Activated naive CD4-positive, alpha-beta T cell treated with anti-CD3 and anti-CD28 coated beads for 36 hours (primary cell): ENCODE data around the gene MTHFD1. TPM values are rescaled to one million over a fixed set of nuclear protein-coding genes. Genes with fewer than 3 reads are reported as not detected.
"Not testable (repeated sequence)": the region's sequence is repeated elsewhere in the genome, so short reads cannot be mapped to it uniquely, and the experiment has no call there.

Source experiments
- CTCF ChIA-PET: fragments of 350-600 bp; sonication (Branson Sonifier 250); formaldehyde crosslinking; loops from one replicate; lab custom pipeline; 2021; ENCODE audit warnings: antibody characterized with exemption; lab: Charles Lee
- DNase-seq: peaks from one replicate; pipeline ENCODE4 v3.0.0-alpha.2; 2020
- H3K27ac Mint-ChIP-seq: one replicate; pipeline ENCODE4 v1.8.0; 2021; ENCODE audit warnings: mild to moderate bottlenecking, mixed read lengths
- H3K27me3 Mint-ChIP-seq: one replicate; pipeline ENCODE4 v1.8.0; 2021; ENCODE audit warnings: low read depth, mixed read lengths
- H3K36me3 Mint-ChIP-seq: one replicate; pipeline ENCODE4 v1.8.0; 2021; ENCODE audit warnings: low read depth, mixed read lengths
- H3K4me1 Mint-ChIP-seq: one replicate; pipeline ENCODE4 v1.8.0; 2021; ENCODE audit warnings: low read depth, mixed read lengths
- H3K4me3 Mint-ChIP-seq: one replicate; pipeline ENCODE4 v1.8.0; 2021; ENCODE audit warnings: mild to moderate bottlenecking, moderate library complexity, mixed read lengths
- H3K9me3 Mint-ChIP-seq: one replicate; pipeline ENCODE4 v1.8.0; 2021; ENCODE audit warnings: mixed read lengths
- intact Hi-C: fragments of 100-400 bp; cut with micrococcal nuclease; formaldehyde crosslinking; loops from one replicate; pipeline ENCODE4 v1.15.1; 2023
- total RNA-seq, 2 experiments: library from RNA; stranded (reverse); gene quantifications; one replicate each; pipeline ENCODE4 v1.2.3, GENCODE V29; 2021

MTHFD1 gene
- total RNA-seq, 2 experiments from 2014 or later: 240 to 247 TPM

DNA sequence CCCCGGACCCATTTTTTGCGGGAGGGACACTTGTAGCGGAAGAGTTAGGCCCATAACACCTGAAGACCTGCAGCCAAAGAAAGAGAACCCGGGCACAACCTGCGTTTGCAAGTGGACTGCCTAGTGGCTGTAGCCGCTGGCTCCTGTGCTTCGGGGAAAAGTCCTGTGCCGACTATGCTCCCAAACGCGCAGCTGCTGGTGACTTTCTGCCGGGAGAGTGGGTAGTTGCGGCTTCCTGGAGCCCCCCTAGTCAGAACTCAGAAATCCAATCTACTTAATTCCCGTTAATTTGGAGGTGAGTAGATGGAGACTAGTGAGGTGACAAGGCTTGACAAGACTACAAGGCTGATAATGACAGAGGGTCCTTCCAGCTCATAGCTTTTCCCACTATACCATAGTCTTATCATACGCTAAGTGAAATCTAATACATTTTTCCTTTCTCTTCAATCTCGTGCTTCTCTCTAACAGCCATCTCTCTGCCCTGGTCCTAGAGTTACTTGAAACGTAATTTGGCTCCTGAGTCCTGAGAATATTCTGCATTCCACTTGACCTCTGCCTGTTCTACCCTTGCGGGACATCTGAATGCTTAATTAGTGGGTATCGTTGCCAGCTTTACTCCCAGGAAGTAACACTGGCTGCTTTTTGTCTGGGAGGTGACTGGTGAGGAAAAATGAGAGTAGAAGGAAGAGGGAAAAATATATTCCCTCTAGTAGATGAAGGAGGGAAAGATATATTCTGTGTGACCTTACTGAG is 556 bp downstream of the MTHFD1 start:
- CTCF ChIA-PET: interaction anchor here (0.5 to 1.5 kb wide), 5 partner anchors 10 to 122 kb away, joined by 3 to 4 read pairs (median 3); no protein-coding TSS in a partner anchor
- Mint-ChIP-seq H3K4me1 (peaks cover 30% of the 10 kb centered on the region), H3K4me3 (peak overlapping the region; percentile 92), H3K27me3 (no peaks in the 10 kb centered on the region), H3K9me3 (no peaks in the 10 kb centered on the region), H3K27ac (peak overlapping the region; percentile 94), H3K36me3 (peaks cover 45% of the 10 kb centered on the region)
- intact Hi-C loops: loop anchor here (1.0 to 5.0 kb wide), 6 partner anchors 50 to 747 kb away; partner anchors contain the start of genes AKAP5, HSPA2, SYNE2 and WDR89
- peak; percentile 31 for DNase-seq

DNA sequence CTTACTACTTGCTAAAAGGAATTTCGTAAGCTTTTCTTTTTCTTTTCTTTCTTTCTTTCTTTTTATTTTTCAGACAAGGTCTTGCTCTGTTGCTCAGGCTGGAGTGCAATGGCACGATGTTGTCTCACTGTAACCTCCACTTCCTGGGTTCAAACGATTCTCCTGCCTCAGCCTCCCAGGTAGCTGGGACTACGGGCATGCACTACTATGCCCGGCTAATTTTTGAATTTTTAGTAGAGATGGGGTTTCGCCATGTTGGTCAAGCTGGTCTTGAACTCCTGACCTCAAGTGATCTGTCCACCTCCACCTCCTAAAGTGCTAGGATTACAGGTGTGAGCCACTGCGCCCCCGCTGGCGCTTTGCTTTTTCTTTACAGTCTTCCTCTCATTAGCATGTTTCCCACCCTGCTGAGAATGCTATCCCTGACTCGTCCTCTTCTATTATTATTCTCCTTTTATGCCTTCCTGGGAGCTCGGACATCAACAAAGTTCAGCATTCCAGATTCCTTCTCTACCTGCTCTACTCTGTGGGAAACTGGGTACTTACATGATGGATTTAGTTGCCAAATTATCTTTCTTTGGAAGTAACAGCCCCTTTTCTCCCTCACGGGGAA is 3.1 kb downstream of the MTHFD1 start:
- H3K9me3 Mint-ChIP-seq: no peaks in the 10 kb centered on the region
- DNase-seq: no peak
- H3K27me3 Mint-ChIP-seq: no peaks in the 10 kb centered on the region
- H3K36me3 Mint-ChIP-seq: peaks cover 46% of the 10 kb centered on the region
- no peak overlapping the region for H3K27ac Mint-ChIP-seq
- intact Hi-C loops: no loop called here
- H3K4me1 Mint-ChIP-seq: peaks cover 34% of the 10 kb centered on the region
- no peak overlapping the region for H3K4me3 Mint-ChIP-seq
- CTCF ChIA-PET: interaction anchor here (1.1 kb wide), 1 partner anchor 39 kb away, joined by 5 read pairs; no protein-coding TSS in a partner anchor

DNA sequence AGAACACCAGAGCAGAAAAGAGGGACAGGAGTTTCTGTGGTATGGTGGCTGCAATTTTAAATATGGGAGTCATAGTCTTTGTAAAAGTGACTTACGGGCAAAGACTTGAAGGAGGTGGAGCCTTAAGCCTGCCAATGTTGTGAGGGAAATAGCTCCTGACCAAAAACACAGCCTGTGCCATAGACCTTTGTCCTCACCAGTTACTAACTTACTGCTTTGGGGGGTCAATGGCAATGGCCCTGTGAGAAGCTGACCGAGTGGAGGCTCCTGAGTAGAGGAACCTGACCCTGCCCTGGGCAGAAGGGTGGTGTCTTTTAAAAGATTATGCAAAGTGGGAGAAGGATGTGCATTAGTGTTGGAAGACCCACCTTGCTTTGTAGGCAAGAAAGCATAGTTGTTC is 3.8 kb downstream of the MTHFD1 start:
- Mint-ChIP-seq H3K4me3 (no peak overlapping the region), H3K4me1 (peaks cover 32% of the 10 kb centered on the region), H3K36me3 (peaks cover 46% of the 10 kb centered on the region), H3K9me3 (no peaks in the 10 kb centered on the region), H3K27ac (no peak overlapping the region), H3K27me3 (no peaks in the 10 kb centered on the region)
- DNase-seq: no peak
- CTCF ChIA-PET: interaction anchor here (1.0 to 1.1 kb wide), 2 partner anchors 38 to 93 kb away, joined by 3 to 5 read pairs; no protein-coding TSS in a partner anchor
- intact Hi-C loops: no loop called here

DNA sequence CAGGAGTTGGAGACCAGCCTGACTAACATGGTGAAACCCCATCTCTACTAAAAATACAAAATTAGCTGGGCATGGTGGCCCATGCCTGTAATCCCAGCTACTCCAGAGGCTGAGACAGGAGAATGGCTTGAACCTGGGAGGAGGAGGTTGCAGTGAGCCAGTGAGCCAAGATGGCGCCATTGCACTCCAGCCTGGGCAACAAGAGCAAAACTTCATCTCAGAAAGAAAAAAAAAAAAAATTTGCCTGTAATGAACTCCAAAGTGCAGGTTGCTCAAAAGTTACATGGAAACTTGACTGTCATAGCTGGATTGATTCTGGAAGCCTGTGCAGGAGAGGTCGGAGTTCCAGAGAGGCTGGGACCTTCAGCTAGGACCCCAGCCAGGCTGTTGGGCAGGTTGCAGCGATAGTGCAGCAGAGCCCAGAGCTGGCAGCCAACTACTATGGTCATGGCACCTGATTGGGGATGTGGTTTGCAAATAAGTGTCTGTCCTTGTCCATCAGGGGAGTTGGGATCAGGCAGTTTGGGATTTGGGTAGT is 5.1 kb downstream of the MTHFD1 start:
- Mint-ChIP-seq H3K4me1 (peaks cover 34% of the 10 kb centered on the region), H3K36me3 (peaks cover 48% of the 10 kb centered on the region)
- CTCF ChIA-PET: interaction anchor here (0.7 to 1.3 kb wide), 4 partner anchors 37 to 469 kb away, joined by 3 to 7 read pairs (median 4); no protein-coding TSS in a partner anchor
- H3K4me3 Mint-ChIP-seq, H3K9me3 Mint-ChIP-seq, DNase-seq, H3K27me3 Mint-ChIP-seq, H3K27ac Mint-ChIP-seq, intact Hi-C loops: not testable (repeated sequence)

- peaks cover 44% of the 10 kb centered on the region for H3K36me3 Mint-ChIP-seq
- H3K9me3 Mint-ChIP-seq: no peaks in the 10 kb centered on the region
- intact Hi-C loops: no loop called here
- H3K27ac Mint-ChIP-seq: no peak overlapping the region
- H3K27me3 Mint-ChIP-seq: no peaks in the 10 kb centered on the region
- no peak overlapping the region for H3K4me3 Mint-ChIP-seq
- no peak for DNase-seq
- CTCF ChIA-PET: interaction anchor here (1.1 kb wide), 1 partner anchor 36 kb away, joined by 7 read pairs; no protein-coding TSS in a partner anchor
- peaks cover 34% of the 10 kb centered on the region for H3K4me1 Mint-ChIP-seq
Observed at GRCh38 chr14:64394423-64394822, 6.3 kb downstream of the MTHFD1 start.

DNA sequence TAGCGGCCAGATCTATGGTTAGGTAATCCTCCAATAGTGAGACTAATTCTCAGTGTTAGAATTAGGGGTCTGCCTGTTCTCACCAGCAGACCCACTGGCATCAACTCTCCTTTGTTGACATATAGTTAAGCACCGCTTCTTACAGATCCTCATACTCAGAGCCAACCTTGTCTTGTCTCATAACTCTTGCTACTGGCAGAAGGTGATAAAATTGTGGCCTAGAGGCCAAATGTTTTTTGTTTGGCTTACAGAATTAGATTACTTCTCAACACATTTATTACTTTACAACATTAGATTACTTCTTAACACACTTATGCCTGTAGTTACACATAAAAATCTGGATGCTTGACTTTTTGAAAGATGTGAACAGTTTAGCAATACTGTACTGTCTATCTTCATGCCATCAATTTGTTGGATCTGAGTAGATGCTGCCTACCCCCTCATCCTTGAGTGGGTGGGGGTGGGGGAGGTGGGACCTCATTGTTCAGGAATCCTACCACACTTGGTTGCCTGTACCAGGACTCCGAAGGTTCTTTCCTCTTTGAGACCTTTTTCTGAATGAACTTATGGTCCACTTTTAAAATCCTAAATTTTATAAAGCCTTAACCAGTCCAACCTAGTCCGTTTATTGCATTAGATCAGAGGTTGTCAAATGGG is 7.0 kb downstream of the MTHFD1 start:
- Mint-ChIP-seq H3K4me3 (no peak overlapping the region), H3K4me1 (peaks cover 30% of the 10 kb centered on the region), H3K9me3 (no peaks in the 10 kb centered on the region), H3K27ac (no peak overlapping the region), H3K27me3 (no peaks in the 10 kb centered on the region), H3K36me3 (peaks cover 40% of the 10 kb centered on the region)
- no peak for DNase-seq
- intact Hi-C loops: no loop called here
- CTCF ChIA-PET: no interaction called here

GRCh38 chr14:64400829-64401459 is 12.8 kb downstream of the MTHFD1 start:
- no peak overlapping the region for H3K27ac Mint-ChIP-seq
- no peaks in the 10 kb centered on the region for H3K9me3 Mint-ChIP-seq
- no peak for DNase-seq
- intact Hi-C loops: no loop called here
- CTCF ChIA-PET: interaction anchor here (0.6 to 2.5 kb wide), 5 partner anchors 10 to 109 kb away, joined by 3 to 9 read pairs (median 3); no protein-coding TSS in a partner anchor
- peaks cover 41% of the 10 kb centered on the region for H3K36me3 Mint-ChIP-seq
- no peak overlapping the region for H3K4me3 Mint-ChIP-seq
- peaks cover 2% of the 10 kb centered on the region for H3K4me1 Mint-ChIP-seq
- H3K27me3 Mint-ChIP-seq: no peaks in the 10 kb centered on the region

DNA sequence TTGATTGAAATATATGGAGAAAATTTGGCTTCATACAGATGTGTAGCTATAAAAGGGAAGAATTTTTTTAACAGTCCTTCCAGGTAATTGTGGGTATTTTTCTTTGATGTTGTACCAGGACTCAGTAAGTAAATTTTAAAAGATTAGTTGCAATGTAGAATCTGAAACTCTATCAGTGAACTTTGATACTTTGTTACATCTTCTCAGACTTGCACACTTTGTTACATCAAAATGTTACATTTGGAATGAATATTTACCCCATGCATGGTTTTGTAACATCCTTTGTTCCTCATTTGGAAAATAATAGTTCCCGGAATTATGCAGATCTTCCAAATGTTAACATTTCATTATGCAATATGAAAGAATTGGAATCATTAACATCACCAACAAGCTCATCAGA is 13.8 kb downstream of the MTHFD1 start:
- no peak for DNase-seq
- Mint-ChIP-seq H3K4me3 (no peak overlapping the region), H3K9me3 (no peaks in the 10 kb centered on the region), H3K36me3 (peaks cover 45% of the 10 kb centered on the region), H3K27me3 (no peaks in the 10 kb centered on the region), H3K4me1 (peaks cover 2% of the 10 kb centered on the region), H3K27ac (no peak overlapping the region)
- CTCF ChIA-PET: interaction anchor here (0.7 to 2.5 kb wide), 6 partner anchors 27 to 341 kb away, joined by 3 to 9 read pairs (median 4); no protein-coding TSS in a partner anchor
- intact Hi-C loops: no loop called here

DNA sequence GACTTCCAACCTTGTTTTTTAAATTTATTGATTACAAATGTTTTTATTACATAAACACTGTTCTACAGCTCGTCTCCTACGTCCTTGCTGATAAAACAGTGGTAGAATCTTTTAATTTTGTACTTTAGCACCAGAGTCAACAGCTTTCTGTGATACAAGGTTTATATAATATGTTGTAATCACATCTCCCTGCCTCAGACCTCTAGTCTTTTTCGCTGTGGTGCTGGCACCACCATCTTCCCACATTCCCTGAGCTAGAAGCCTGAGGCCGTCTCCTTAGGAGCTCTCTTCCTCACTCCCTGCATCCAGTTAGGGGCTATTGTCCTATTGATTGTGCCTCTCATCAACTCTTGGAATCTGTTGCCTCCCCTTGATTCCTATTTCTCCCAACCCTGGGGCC is 17.1 kb downstream of the MTHFD1 start:
- Mint-ChIP-seq H3K27ac (no peak overlapping the region), H3K4me3 (no peak overlapping the region), H3K9me3 (no peaks in the 10 kb centered on the region), H3K27me3 (no peaks in the 10 kb centered on the region), H3K36me3 (peaks cover 44% of the 10 kb centered on the region), H3K4me1 (no peaks in the 10 kb centered on the region)
- intact Hi-C loops: no loop called here
- CTCF ChIA-PET: interaction anchor here (2.1 kb wide), 1 partner anchor 25 kb away, joined by 9 read pairs; no protein-coding TSS in a partner anchor
- no peak for DNase-seq

DNA sequence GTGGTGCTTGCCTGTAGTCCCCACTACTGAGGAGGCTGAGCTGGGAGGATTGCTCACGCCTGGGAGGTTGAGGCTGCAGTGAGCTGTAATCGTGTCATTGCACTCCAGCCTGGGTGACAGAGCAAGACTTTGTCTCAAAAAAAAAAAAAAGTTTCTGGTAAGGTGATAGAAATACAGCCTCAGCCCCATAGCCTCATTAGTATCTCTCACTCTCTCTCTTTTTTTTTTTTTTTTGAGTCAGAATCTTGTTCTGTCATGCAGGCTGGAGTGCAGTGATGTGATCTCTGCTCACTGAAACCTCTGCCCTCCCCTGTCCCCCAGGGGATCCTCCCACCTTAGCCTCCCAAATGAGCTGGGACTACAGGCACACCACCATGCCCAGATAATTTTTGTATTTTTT is 19.2 kb downstream of the MTHFD1 start:
- no peak overlapping the region for H3K4me3 Mint-ChIP-seq
- peaks cover 49% of the 10 kb centered on the region for H3K36me3 Mint-ChIP-seq
- no peak for DNase-seq
- H3K27ac Mint-ChIP-seq: no peak overlapping the region
- H3K4me1 Mint-ChIP-seq: no peaks in the 10 kb centered on the region
- no peaks in the 10 kb centered on the region for H3K9me3 Mint-ChIP-seq
- CTCF ChIA-PET: interaction anchor here (1.4 kb wide), 1 partner anchor 23 kb away, joined by 5 read pairs; no protein-coding TSS in a partner anchor
- intact Hi-C loops: no loop called here
- no peaks in the 10 kb centered on the region for H3K27me3 Mint-ChIP-seq

DNA sequence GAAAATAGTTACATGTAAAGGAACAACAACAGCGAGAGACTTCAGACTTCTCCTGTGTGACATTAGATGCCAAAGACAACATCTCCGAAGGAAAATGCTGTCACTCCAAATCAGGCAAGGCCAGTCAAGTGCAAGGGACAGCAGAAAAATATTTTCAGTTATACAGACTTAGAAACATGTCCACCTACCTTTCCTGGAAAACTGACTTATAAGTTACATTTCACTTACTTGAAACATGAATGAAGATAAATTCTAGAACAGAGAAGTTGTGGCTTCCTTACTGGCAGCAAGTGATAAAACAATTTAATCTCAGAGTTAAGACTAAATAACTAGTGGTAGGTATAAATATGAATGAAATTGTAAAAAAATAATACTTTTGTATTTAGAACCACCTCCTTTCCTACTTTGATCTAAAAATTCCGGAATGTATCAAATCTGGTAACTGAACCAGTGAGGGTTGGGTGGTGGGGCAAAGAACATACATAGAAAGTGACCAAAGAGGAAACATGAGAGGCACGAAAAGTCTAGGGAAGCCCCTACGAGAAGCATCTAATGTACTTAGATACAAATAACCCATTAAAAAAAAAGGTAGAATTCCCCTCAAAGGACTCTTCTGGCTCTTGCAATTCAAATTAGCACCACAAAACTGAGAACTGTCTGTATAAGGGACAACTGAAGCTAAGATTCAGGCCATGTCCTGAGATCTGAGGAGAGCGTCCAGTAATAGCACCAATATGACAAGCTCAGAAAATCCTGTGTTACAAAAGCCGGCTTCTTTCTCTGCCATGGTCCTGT is 21.2 kb downstream of the MTHFD1 start:
- Mint-ChIP-seq H3K4me3 (no peak overlapping the region), H3K27me3 (no peaks in the 10 kb centered on the region), H3K27ac (no peak overlapping the region), H3K36me3 (peaks cover 39% of the 10 kb centered on the region), H3K9me3 (no peaks in the 10 kb centered on the region), H3K4me1 (no peaks in the 10 kb centered on the region)
- CTCF ChIA-PET: interaction anchor here (0.6 kb wide), 1 partner anchor 382 kb away, joined by 3 read pairs; no protein-coding TSS in a partner anchor
- no peak for DNase-seq
- intact Hi-C loops: no loop called here
